HPDE6-E6E7 (cell line): ENCODE measurements around the gene GAS6.
"Not testable (repeated sequence)": the region's sequence is repeated elsewhere in the genome, so short reads cannot be mapped to it uniquely, and the experiment has no call there.

Experiments
- DNase-seq: peaks from one replicate; pipeline ENCODE4 v3.0.0; 2011; ENCODE audit warnings: missing footprints; ENCODE audit errors: extremely low spot score

Gene GAS6

DNA sequence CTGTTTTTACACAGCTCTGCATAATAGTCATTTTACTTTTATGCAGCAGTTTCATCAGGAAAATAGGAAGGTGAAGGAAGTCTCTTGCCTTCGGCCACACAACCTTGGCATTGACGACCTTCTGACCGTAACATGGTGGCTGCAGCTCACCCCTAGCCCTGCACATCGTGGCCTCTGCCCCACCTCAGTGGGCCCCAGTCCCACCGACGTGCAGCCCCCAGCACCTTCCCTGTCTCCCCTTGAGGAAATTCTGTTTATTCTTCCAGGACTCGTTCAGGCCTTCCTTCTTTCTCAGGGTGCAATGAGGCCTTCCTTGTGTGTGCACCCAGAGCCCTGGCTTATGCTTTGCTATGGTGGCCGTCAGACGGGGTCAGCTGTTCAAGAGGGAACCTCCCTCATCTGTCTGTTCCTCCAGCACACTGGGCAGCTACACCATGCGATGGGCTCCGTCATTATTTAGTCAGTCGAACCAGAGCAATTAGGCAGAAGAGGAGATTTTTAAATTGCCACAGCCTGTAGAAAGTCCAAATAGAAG is 71.6 kb downstream of the GAS6 start:
- DNase-seq, result no peak

- no peak for DNase-seq
Measured at GRCh38 chr13:113791761-113792160, 72.1 kb downstream of the GAS6 start.

- DNase-seq, result no peak
Measured at GRCh38 chr13:113791226-113791625, 72.7 kb downstream of the GAS6 start.

- DNase-seq, result not testable (repeated sequence)
Measured at GRCh38 chr13:113789931-113790330, 73.9 kb downstream of the GAS6 start.

GRCh38 chr13:113789167-113789566 is 74.7 kb downstream of the GAS6 start:
- no peak for DNase-seq

DNA sequence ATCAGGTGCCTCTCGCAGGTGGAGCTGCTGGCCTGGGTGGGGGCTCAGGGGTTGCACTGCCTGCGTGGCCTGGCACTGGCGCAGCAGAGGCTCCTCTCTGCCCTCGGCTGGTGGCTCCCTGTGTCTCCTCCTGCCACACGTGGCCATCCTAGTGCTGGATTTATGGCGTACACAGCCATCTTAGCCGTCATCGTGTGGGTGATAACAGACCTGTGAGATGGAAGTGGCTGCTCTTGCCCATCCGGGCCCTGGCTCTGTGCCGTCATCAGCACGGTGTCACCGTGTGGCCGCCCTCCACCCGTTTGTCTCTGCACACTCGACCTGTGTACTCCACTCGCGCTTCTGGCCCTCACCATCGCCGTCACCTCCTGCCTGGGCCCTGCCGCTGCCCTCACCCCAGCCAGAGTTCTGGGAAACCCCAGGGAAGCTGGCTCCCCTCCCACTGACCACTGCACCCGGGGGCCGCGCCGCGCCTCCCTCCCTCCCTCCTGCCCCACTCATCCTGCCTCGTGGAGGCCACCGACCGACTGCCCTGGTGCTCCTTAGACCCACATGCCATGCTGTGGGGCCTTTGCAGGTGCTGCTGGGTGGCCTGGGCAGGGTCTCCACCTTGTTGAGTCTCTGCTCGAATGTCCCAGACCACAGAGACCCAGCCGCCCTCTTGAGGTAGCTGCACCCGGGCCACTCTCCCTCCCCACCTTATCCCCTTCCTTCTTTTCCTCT is 75.3 kb downstream of the GAS6 start:
- no peak for DNase-seq

DNA sequence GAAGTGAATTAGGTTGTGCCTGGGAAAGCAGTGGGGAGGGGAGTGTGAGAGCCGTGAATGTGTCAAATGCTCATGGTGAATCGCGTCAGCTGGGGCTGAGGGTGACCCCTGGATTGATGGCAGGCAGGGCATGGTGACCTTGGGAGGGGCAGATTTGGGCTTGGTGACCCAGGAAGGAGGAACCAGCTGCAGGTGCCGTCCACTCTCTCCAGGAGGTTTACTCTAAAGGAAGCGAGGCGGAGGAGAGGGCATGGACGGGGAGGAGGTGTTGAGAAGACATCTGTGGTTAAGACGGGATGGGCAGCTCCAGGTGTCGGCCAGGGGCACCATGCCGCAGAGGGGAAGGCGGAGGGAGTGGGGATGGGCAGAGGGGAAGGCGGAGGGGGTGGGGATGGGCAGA is 76.2 kb downstream of the GAS6 start:
- DNase-seq, result no peak

- no peak for DNase-seq
Measured at GRCh38 chr13:113786262-113786841, 77.5 kb downstream of the GAS6 start.

- peak; percentile 61 for DNase-seq
Measured at GRCh38 chr13:113785051-113786010, 78.5 kb downstream of the GAS6 start.

- no peak for DNase-seq
Measured at GRCh38 chr13:113784645-113785024, 79.2 kb downstream of the GAS6 start.

DNA sequence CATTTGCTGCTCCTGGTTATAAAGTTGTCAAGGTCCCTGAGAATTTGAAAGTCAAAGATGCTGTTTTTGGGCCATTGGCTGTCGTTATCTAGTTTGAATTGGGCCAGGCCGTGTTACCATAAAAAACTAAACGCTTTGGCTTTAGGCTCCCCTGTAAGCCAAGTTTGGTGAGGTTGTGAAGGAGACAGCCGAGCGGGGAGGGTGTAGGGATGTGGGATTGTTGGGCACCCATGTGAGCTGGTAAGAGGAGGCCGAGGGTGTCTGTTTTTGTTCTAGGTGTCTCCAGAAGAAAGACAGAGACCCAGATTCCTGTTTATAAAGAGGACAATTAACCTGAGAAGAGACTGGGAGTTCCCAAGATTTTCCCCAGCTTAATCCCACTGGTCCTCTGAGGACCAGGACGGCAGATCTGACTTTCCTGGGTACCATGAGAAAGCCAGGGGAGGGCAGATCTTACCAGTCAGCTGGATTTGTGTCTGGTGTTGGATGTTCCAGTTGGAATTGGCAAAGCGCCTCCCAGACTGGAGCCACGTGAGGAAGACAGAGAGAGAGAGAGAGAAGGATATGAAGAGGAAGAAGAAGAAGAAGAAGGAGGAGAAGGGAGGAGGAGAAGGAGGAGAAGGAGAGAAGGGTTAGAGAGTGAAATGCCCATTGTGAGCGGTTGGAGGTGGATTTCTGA is 79.8 kb downstream of the GAS6 start:
- DNase-seq, result no peak

DNA sequence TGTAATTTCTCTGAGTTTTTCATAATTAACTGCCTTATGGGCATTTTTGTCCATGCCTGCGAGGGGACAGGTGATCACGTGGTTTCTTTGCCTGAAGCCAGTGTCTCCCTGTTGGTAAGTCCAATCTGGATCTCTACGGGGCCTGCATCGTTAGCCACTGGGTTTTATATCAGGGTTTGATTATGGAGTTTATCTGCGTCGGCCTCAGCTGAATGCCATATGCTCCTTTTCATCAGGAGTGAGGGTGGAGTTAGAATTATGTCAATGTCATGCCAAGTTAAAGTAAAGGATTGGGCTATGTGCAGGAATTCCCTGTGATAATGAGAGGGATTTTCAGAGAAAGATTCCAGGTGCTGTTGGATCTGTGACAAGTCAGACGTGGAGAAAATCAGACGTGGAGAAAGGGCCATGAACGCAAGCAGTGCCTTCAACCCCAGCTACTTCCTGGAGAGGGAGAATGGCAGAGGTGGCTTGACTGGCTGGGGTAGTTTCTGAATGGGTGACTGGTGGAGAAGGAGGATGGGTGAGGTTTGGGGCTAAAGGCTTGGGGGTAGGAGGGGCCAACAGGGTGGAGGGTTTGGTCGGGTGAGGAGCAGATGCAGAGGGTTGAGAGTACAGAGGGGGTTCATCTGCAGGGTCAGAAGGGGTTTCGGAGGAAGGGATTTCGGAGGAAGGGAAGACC is 80.5 kb downstream of the GAS6 start:
- no peak for DNase-seq

- no peak for DNase-seq
Measured at GRCh38 chr13:113782472-113782871, 81.4 kb downstream of the GAS6 start.

DNA sequence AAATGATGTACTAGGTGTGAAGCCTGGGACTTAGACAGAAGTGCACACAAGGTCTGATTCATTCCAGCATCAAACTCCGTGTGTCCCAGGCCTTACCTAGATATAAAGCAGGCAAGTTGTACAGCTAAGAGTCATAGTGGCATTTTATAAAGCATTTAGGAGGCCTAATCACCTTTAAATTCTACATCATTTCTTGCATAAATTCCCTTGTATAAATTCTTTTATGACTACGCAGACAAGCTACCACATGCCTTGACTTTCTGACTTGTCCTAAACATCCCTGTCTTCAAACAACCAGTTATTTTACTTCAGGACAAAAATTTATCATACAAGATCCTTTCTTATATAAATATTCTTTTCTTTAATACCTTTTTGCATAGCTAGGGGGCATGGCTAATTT is 82.3 kb downstream of the GAS6 start:
- DNase-seq, result no peak

- no peak for DNase-seq
Measured at GRCh38 chr13:113777311-113778260, 86.3 kb downstream of the GAS6 start.

DNA sequence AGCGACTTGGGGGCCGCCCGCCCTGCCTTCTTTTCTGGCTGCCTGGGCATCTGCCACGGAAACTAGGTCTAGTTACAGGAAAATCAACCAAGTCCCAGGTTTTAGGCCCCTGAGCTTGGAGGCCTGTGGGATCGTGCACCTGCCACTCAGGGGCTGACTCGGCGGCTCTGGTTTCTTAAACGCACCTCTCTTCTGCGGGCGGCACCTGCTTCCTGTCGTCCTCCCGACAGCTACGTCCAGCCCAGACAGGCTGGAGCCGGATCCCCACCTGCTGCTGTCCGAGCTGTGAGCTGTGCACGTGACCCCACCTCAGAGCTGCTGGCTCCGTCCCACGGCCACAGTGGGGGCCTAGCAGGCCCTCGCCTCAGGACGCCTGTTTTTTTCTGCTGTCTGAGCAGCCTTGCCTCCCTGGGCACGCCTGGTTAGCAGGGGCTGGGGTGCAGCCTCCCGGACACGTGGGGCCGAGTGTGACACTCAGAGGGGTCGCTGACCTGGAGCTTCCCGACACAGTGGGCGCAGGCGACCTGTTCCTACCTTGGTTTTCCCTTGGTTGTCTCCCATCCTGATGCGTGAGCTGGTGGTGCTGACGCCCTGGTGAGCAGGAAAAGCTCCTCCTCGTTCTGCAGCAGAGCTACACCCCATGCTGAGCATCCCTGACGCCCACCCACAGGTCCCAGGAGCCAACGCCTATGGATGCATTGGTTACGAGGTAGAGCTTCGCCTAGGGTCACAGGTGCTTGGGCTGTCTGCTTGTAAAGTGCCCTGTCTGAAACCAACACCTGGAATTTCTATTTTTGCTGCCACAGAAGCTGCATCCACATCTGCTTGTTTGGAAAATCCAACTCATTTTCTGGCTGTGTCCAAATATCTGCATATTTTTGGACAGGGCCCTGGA is 87.4 kb downstream of the GAS6 start:
- no peak for DNase-seq

- DNase-seq, result no peak
Measured at GRCh38 chr13:113775451-113776145, 88.3 kb downstream of the GAS6 start.
